Measurements from ENCODE around the gene HYAL3. TPM values are rescaled to one million over a fixed set of nuclear protein-coding genes. Genes with fewer than 3 reads are reported as not detected.
"Not testable (repeated sequence)": the region's sequence is repeated elsewhere in the genome, so short reads cannot be mapped to it uniquely, and the experiment has no call there.

The HYAL3 gene
- total RNA-seq, 2 experiments from 2014 or later, result 3.3 to 4.1 TPM

DNA sequence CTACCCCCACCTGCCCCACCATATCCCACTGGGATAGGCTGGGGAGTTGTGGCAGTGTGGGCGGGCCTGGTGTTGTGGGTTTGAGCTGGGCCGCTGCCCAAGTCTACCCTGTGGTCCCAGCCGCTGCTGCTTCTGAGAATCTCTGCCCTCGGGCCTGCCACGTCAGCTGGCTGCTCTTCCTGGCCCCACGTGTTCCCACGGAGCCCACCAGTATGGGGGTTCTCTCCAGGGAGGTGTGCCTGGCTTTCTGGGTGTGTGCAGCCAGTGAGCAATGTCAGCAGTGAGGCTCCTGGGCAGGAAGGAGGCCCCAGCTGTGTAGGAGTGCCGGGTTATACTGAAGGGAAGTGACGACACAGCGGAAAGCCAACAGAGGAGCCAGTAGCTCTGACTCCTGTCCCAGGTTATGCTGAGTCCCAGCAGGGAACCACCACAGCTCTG, 52.7 kb downstream of the HYAL3 start:
- ChIA-PET POLR2A (interaction anchor here (0.7 to 3.1 kb wide), 13 partner anchors 10 to 124 kb away, joined by 3 to 29 read pairs (median 4); partner anchors contain the start of gene GNAI2), CTCF (interaction anchor here (0.6 to 8.0 kb wide), 37 partner anchors 11 to 152 kb away, joined by 3 to 239 read pairs (median 5); partner anchors contain the start of genes CYB561D2, GNAI2, HYAL3 and IFRD2)
- peaks cover 22% of the 10 kb centered on the region for H3K36me3 Mint-ChIP-seq (ENCODE audit: low read depth)
- peak; percentile 84 for ATAC-seq
- no peaks in the 10 kb centered on the region for H3K9me3 Mint-ChIP-seq
- H3K27ac Mint-ChIP-seq, result peak overlapping the region; percentile 95
- H3K4me1 Mint-ChIP-seq (ENCODE audit: low read depth), result peaks cover 74% of the 10 kb centered on the region
- H3K4me3 Mint-ChIP-seq, result peak overlapping the region; percentile 70
- no peaks in the 10 kb centered on the region for H3K27me3 Mint-ChIP-seq
- intact Hi-C loops (cut with micrococcal nuclease), result loop anchor here (2.0 kb wide), 1 partner anchor 20 kb away; no protein-coding TSS in a partner anchor
- TF ChIP-seq, protein P1, sequence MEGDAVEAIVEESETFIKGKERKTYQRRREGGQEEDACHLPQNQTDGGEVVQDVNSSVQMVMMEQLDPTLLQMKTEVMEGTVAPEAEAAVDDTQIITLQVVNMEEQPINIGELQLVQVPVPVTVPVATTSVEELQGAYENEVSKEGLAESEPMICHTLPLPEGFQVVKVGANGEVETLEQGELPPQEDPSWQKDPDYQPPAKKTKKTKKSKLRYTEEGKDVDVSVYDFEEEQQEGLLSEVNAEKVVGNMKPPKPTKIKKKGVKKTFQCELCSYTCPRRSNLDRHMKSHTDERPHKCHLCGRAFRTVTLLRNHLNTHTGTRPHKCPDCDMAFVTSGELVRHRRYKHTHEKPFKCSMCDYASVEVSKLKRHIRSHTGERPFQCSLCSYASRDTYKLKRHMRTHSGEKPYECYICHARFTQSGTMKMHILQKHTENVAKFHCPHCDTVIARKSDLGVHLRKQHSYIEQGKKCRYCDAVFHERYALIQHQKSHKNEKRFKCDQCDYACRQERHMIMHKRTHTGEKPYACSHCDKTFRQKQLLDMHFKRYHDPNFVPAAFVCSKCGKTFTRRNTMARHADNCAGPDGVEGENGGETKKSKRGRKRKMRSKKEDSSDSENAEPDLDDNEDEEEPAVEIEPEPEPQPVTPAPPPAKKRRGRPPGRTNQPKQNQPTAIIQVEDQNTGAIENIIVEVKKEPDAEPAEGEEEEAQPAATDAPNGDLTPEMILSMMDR (IDR thresholded peaks at IDR 0.05), result peak; percentile 37
- DNase-seq, result peak; percentile 97

DNA sequence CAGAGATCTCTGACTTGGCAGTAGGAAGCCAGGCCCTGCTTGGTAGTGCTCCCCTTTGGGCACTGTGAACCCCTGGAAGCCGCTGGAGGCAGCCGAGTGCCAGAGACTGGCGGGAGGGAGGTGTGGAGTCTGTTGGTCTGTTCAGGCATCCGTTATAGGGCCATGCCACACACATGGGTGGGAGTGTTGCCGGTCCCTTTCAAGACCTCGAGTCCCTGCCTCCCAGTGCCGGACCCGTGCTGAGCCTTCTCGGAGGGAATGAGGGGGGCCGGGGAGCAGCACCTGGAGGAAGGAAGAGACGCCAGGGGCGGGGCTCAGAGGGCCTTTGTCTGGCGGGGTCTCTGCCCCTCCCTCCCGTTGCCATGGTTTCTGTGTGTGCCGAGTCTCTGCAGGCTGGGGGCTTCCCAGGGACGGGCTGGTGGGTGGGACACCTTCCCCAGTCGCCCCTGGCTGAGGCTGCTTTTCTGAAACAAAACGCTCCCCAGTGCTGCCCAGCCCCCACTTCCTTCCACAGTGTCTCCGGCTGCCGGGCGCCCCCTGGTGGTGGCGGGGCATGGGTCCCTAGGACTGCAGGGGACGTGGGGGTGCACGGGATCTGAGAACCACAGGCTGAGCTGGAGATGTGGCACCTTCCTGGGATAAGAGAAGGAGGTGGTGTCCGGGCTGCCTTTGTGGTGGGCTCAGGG, 53.2 kb downstream of the HYAL3 start:
- ChIA-PET POLR2A (interaction anchor here (0.6 to 3.1 kb wide), 10 partner anchors 9 to 90 kb away, joined by 3 to 29 read pairs (median 6); partner anchors contain the start of gene GNAI2), CTCF (interaction anchor here (0.7 to 8.0 kb wide), 31 partner anchors 12 to 123 kb away, joined by 3 to 239 read pairs (median 6); partner anchors contain the start of genes CYB561D2, GNAI2, HYAL3 and IFRD2)
- peaks cover 20% of the 10 kb centered on the region for H3K36me3 Mint-ChIP-seq (ENCODE audit: low read depth)

DNA sequence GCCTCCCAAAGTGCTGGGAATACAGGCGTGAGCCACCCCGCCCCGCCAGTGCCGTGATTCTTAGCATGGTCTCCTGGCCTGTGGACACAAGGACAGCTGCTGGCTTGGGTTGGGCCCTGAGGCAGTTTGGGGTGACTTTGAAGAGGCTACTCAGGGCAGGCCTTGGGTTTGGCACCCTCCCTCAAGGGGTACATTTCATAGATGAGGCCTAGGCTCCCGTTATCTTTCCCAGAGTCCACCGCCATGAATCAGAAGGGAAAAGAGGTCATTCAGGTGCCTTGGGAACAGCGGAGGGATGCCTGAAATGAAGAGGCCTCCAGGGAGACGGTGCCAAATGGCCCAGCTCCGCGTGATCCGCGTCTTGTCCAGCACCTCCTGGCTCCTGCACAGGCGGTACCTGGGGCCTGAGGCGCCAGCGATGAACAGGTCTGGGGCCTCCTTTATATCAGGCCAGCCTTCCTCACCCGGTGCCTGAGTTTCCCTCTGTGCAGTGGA, 53.9 kb downstream of the HYAL3 start:
- intact Hi-C loops (cut with micrococcal nuclease), result no loop called here
- H3K4me3 Mint-ChIP-seq, result peak overlapping the region; percentile 70
- ChIA-PET CTCF (interaction anchor here (1.2 to 8.0 kb wide), 2 partner anchors 14 to 15 kb away, joined by 3 to 239 read pairs; partner anchors contain the start of gene GNAI2), POLR2A (interaction anchor here (0.6 to 2.4 kb wide), 2 partner anchors 17 to 71 kb away, joined by 3 to 11 read pairs; no protein-coding TSS in a partner anchor)
- H3K27me3 Mint-ChIP-seq, result no peaks in the 10 kb centered on the region
- no peak for DNase-seq
- peaks cover 73% of the 10 kb centered on the region for H3K4me1 Mint-ChIP-seq (ENCODE audit: low read depth)
- no peak for ATAC-seq
- H3K9me3 Mint-ChIP-seq, result no peaks in the 10 kb centered on the region
- H3K27ac Mint-ChIP-seq, result peak overlapping the region; percentile 95
- H3K36me3 Mint-ChIP-seq (ENCODE audit: low read depth), result peaks cover 19% of the 10 kb centered on the region
- TF ChIP-seq, protein P1 (IDR thresholded peaks at IDR 0.05), result no peak

More for the DNA sequence above, 53.2 kb downstream of the HYAL3 start:
- no peaks in the 10 kb centered on the region for H3K27me3 Mint-ChIP-seq
- intact Hi-C loops (cut with micrococcal nuclease), result loop anchor here (2.0 kb wide), 1 partner anchor 19 kb away; no protein-coding TSS in a partner anchor
- DNase-seq, result peak; percentile 99
- peak overlapping the region; percentile 70 for H3K4me3 Mint-ChIP-seq
- peak overlapping the region; percentile 95 for H3K27ac Mint-ChIP-seq
- ATAC-seq, result peak; percentile 73
- TF ChIP-seq, protein P1 (IDR thresholded peaks at IDR 0.05), result peak; percentile 98
- peaks cover 74% of the 10 kb centered on the region for H3K4me1 Mint-ChIP-seq (ENCODE audit: low read depth)
- no peaks in the 10 kb centered on the region for H3K9me3 Mint-ChIP-seq

DNA sequence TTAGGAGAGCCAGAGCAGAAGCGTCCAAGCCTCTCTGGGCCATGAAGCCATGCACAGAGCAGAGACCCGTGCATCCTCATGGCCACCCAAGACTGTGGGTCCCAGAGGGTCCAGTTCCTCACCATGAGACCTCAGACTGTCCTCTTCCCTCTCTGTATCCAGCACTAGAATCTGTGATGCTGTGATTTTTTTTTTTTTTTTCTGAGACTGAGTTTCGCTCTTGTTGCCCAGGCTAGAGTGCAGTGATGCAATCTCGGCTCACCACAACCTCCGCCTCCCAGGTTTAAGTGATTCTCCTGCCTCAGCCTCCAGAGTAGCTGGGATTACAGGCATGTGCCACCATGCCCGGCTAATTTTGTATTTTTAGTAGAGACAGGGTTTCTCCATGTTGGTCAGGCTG, 54.4 kb downstream of the HYAL3 start:
- peaks cover 75% of the 10 kb centered on the region for H3K4me1 Mint-ChIP-seq (ENCODE audit: low read depth)
- H3K27me3 Mint-ChIP-seq; ATAC-seq; H3K9me3 Mint-ChIP-seq; intact Hi-C loops (cut with micrococcal nuclease): not testable (repeated sequence)
- peak overlapping the region; percentile 70 for H3K4me3 Mint-ChIP-seq
- DNase-seq, result peak; percentile 24
- peak overlapping the region; percentile 95 for H3K27ac Mint-ChIP-seq
- peaks cover 19% of the 10 kb centered on the region for H3K36me3 Mint-ChIP-seq (ENCODE audit: low read depth)
- CTCF ChIA-PET, result interaction anchor here (1.2 to 8.0 kb wide), 2 partner anchors 13 to 15 kb away, joined by 3 to 239 read pairs; partner anchors contain the start of gene GNAI2
- POLR2A ChIA-PET, result interaction anchor here (1.2 to 2.4 kb wide), 4 partner anchors 14 to 17 kb away, joined by 3 to 11 read pairs (median 4); no protein-coding TSS in a partner anchor

DNA sequence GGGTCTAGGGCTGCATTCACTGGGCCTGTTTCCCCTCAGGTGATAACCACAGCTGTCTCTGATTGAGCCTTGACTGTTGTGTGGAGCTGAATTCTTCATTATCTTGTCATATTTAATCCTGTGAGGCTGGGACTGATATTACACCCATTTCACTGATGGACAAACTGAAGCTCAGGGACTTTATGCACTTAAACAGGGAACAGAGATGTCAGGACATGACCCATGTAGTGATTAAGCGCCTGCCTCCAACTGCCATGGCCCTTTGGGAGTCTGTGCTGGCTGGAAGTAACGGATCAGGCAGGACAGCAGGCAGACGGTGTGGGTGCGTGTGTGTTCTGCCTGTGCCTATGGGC, 55.7 kb downstream of the HYAL3 start:
- Mint-ChIP-seq H3K4me1 (ENCODE audit: low read depth) (peaks cover 82% of the 10 kb centered on the region), H3K27me3 (no peaks in the 10 kb centered on the region), H3K27ac (peak overlapping the region; percentile 95), H3K9me3 (no peaks in the 10 kb centered on the region), H3K4me3 (no peak overlapping the region), H3K36me3 (ENCODE audit: low read depth) (peaks cover 21% of the 10 kb centered on the region)
- ATAC-seq (no peak), DNase-seq (no peak)
- TF ChIP-seq, protein P1 (IDR thresholded peaks at IDR 0.05), result no peak
- ChIA-PET CTCF (interaction anchor here (0.9 to 8.0 kb wide), 9 partner anchors 12 to 55 kb away, joined by 3 to 239 read pairs (median 4); partner anchors contain the start of genes GNAI2, GNAT1, HYAL3 and NAA80), POLR2A (interaction anchor here (0.6 to 3.8 kb wide), 10 partner anchors 9 to 94 kb away, joined by 3 to 14 read pairs (median 3); partner anchors contain the start of genes HYAL3, IFRD2 and NAA80)
- intact Hi-C loops (cut with micrococcal nuclease), result no loop called here

Data from activated CD8-positive, alpha-beta T cell treated with anti-CD3 and anti-CD28 coated beads for 36 hours (primary cell).